ENCODE measurements around the gene NRCAM.

The NRCAM gene

GRCh38 chr7:108152198-108152597, 304.0 kb downstream of the NRCAM start:
- no peak for DNase-seq (ENCODE audit: low read depth)

- DNase-seq (ENCODE audit: low read depth), result no peak
Observed at GRCh38 chr7:108149908-108150307, 306.3 kb downstream of the NRCAM start.

GRCh38 chr7:108149119-108149518, 307.1 kb downstream of the NRCAM start:
- no peak for DNase-seq (ENCODE audit: low read depth)

GRCh38 chr7:108147031-108147563, 309.1 kb downstream of the NRCAM start:
- DNase-seq (ENCODE audit: low read depth), result no peak

- DNase-seq (ENCODE audit: low read depth), result peak; percentile 9
Observed at GRCh38 chr7:108146070-108146842, 310.0 kb downstream of the NRCAM start.

- DNase-seq (ENCODE audit: low read depth), result no peak
Observed at GRCh38 chr7:108145401-108145800, 310.8 kb downstream of the NRCAM start.

- no peak for DNase-seq (ENCODE audit: low read depth)
Observed at GRCh38 chr7:108144931-108145330, 311.3 kb downstream of the NRCAM start.

- DNase-seq (ENCODE audit: low read depth), result no peak
Observed at GRCh38 chr7:108143658-108144420, 312.4 kb downstream of the NRCAM start.

- no peak for DNase-seq (ENCODE audit: low read depth)
Observed at GRCh38 chr7:108142675-108143259, 313.5 kb downstream of the NRCAM start.

- DNase-seq (ENCODE audit: low read depth), result no peak
Observed at GRCh38 chr7:108142180-108142579, 314.1 kb downstream of the NRCAM start.

GRCh38 chr7:108140671-108141070, 315.6 kb downstream of the NRCAM start:
- no peak for DNase-seq (ENCODE audit: low read depth)

- DNase-seq (ENCODE audit: low read depth), result no peak
Observed at GRCh38 chr7:108138911-108139310, 317.3 kb downstream of the NRCAM start.

GRCh38 chr7:108137993-108138392, 318.2 kb downstream of the NRCAM start:
- DNase-seq (ENCODE audit: low read depth), result no peak

- DNase-seq (ENCODE audit: low read depth), result no peak
Observed at GRCh38 chr7:108137040-108137439, 319.2 kb downstream of the NRCAM start.

GRCh38 chr7:108136191-108136688, 320.0 kb downstream of the NRCAM start:
- no peak for DNase-seq (ENCODE audit: low read depth)

GRCh38 chr7:108135446-108136190, 320.6 kb downstream of the NRCAM start:
- DNase-seq (ENCODE audit: low read depth), result no peak

GRCh38 chr7:108134486-108134885, 321.8 kb downstream of the NRCAM start:
- DNase-seq (ENCODE audit: low read depth), result no peak

GRCh38 chr7:108132551-108133265, 323.5 kb downstream of the NRCAM start:
- DNase-seq (ENCODE audit: low read depth), result no peak

GRCh38 chr7:108130261-108130660, 326.0 kb downstream of the NRCAM start, which contains the start of gene LAMB4:
Gene LAMB4, minus strand, starts transcription at chr7:108130361. Its CDS starts 7,197 bp downstream, at chr7:108123164.
- DNase-seq (ENCODE audit: low read depth), result no peak

GRCh38 chr7:108129018-108129965, 326.9 kb downstream of the NRCAM start:
- DNase-seq (ENCODE audit: low read depth), result no peak
